ENCODE results near the gene ICE2. TPM values are rescaled to one million over a fixed set of nuclear protein-coding genes. Genes with fewer than 3 reads are reported as not detected.

The ICE2 gene
- total RNA-seq, 1 donor from 2014 or later: 95.3 TPM

DNA sequence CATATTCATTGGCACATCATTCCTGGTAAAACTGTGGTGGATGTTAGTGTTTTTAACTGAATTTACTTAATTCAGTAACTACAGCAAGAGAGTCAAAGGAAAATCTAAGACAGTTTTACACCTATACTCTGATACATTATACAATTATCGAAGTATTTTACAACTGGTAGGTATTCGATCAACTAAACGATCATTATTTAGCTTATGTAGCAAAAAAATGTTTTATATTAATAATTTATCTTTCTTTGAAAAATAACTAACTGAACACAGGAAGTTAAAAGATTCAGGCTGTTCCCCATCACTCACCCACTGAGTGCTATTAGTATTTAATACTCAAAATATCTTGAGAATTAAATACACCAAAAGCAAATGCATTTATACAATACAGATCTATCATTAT, 21.0 kb downstream of the ICE2 start:
- Histone ChIP-seq H3K4me3 (no peak overlapping the region), H3K27ac (no peak overlapping the region), H3K79me2 (ENCODE audit: low read depth) (no peaks in the 10 kb centered on the region), H2AFZ (replicated peaks) (no peak overlapping the region), H3K4me2 (no peak overlapping the region), H3K36me3 (peaks cover 8% of the 10 kb centered on the region), H3K4me1 (no peaks in the 10 kb centered on the region), H4K20me1 (ENCODE audit: low read depth) (no peaks in the 10 kb centered on the region), H3K9me3 (ENCODE audit: low read depth) (no peaks in the 10 kb centered on the region), H3F3A (ENCODE audit: low read depth) (peaks cover 13% of the 10 kb centered on the region), H3K27me3 (no peaks in the 10 kb centered on the region), H3K9ac (no peak overlapping the region)
- no peaks in the 10 kb centered on the region for H3K4me1 Mint-ChIP-seq
- TF ChIP-seq EZH2phosphoT487 (IDR thresholded peaks at IDR 0.05) (no peak), EZH2 (IDR thresholded peaks at IDR 0.05) (no peak)
- TF ChIP-seq, protein P1, sequence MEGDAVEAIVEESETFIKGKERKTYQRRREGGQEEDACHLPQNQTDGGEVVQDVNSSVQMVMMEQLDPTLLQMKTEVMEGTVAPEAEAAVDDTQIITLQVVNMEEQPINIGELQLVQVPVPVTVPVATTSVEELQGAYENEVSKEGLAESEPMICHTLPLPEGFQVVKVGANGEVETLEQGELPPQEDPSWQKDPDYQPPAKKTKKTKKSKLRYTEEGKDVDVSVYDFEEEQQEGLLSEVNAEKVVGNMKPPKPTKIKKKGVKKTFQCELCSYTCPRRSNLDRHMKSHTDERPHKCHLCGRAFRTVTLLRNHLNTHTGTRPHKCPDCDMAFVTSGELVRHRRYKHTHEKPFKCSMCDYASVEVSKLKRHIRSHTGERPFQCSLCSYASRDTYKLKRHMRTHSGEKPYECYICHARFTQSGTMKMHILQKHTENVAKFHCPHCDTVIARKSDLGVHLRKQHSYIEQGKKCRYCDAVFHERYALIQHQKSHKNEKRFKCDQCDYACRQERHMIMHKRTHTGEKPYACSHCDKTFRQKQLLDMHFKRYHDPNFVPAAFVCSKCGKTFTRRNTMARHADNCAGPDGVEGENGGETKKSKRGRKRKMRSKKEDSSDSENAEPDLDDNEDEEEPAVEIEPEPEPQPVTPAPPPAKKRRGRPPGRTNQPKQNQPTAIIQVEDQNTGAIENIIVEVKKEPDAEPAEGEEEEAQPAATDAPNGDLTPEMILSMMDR (IDR thresholded peaks at IDR 0.05): no peak
- peaks cover 4% of the 10 kb centered on the region for H3K36me3 Mint-ChIP-seq
- no peaks in the 10 kb centered on the region for H3K27me3 Mint-ChIP-seq (ENCODE audit: insufficient read depth, low read depth)
- H3K27ac Mint-ChIP-seq: no peak overlapping the region
- DNase-seq (ENCODE audit: low spot score): no peak
- no peaks in the 10 kb centered on the region for H3K9me3 Mint-ChIP-seq
- H3K4me3 Mint-ChIP-seq: no peak overlapping the region

DNA sequence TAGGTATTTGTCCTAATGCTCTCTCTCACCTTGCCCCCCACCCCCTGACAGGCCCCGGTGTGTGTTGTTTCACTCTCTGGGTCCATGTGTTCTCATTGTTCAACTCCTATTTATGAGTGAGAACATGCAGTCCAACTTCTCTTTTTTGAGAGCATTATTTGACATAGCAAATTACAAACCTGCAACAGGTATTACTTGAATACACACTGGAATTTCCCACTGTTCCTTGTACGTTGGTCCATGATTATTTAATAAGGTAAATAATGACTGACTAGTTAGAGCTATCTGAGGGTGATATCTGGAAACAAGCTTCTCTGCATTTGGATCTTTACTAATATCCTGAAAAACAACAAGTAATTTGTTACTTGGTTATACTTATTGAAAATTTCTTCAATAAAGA, 24.1 kb downstream of the ICE2 start:
- H3K36me3 ChIP-seq: peaks cover 15% of the 10 kb centered on the region
- no peak overlapping the region for H2AFZ ChIP-seq (replicated peaks)
- peaks cover 4% of the 10 kb centered on the region for H3K36me3 Mint-ChIP-seq
- no peak overlapping the region for H3K9ac ChIP-seq
- peaks cover 13% of the 10 kb centered on the region for H3F3A ChIP-seq (ENCODE audit: low read depth)
- no peaks in the 10 kb centered on the region for H3K4me1 Mint-ChIP-seq
- H3K79me2 ChIP-seq (ENCODE audit: low read depth): no peaks in the 10 kb centered on the region
- no peak for DNase-seq (ENCODE audit: low spot score)
- no peak overlapping the region for H3K4me3 ChIP-seq
- no peaks in the 10 kb centered on the region for H4K20me1 ChIP-seq (ENCODE audit: low read depth)
- H3K4me1 ChIP-seq: no peaks in the 10 kb centered on the region
- H3K27me3 ChIP-seq: no peaks in the 10 kb centered on the region
- no peaks in the 10 kb centered on the region for H3K9me3 ChIP-seq (ENCODE audit: low read depth)
- H3K4me3 Mint-ChIP-seq: no peak overlapping the region
- no peak overlapping the region for H3K27ac Mint-ChIP-seq
- no peak for TF ChIP-seq EZH2 (IDR thresholded peaks at IDR 0.05)
- TF ChIP-seq EZH2phosphoT487 (IDR thresholded peaks at IDR 0.05): no peak
- TF ChIP-seq, protein P1 (IDR thresholded peaks at IDR 0.05): no peak
- H3K4me2 ChIP-seq: no peak overlapping the region
- H3K9me3 Mint-ChIP-seq: no peaks in the 10 kb centered on the region
- no peaks in the 10 kb centered on the region for H3K27me3 Mint-ChIP-seq (ENCODE audit: insufficient read depth, low read depth)
- no peak overlapping the region for H3K27ac ChIP-seq

DNA sequence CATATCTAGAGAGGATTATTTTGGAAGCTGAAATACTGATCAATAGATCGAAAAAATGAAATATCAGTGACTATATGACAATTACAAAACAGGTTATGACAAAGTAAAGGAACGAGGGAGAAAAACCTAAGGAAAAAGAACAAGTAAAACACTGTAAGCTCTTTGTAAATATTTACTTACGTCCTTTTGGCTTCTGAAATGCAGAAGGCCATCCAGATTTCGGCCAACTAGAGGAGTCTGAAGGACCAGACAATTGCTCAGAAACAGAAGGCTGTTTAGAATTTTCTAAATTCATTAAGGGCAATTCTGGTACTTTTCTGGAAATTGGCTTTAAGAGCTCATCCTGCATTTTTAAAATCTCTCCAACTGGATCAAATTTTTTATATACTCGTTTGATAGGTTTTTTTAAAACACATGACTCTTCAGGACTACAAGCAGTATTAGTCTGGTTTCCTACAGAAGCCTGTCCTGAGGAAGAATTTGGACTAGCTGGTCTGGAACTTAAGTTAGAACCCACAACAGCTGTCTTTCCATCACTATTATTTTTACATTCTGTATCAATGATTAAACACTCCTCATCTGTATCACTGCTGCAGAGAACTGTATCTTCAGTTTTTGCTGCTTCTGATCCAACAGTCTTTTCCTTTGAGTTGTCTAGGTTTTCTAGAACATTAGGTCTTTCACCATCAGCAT, 30.1 kb downstream of the ICE2 start:
- H3K27ac ChIP-seq: no peak overlapping the region
- TF ChIP-seq EZH2phosphoT487 (IDR thresholded peaks at IDR 0.05) (no peak), EZH2 (IDR thresholded peaks at IDR 0.05) (no peak)
- TF ChIP-seq, protein P1 (IDR thresholded peaks at IDR 0.05): no peak
- H3K4me1 ChIP-seq: no peaks in the 10 kb centered on the region
- H4K20me1 ChIP-seq (ENCODE audit: low read depth): no peaks in the 10 kb centered on the region
- no peaks in the 10 kb centered on the region for H3K79me2 ChIP-seq (ENCODE audit: low read depth)
- no peak overlapping the region for H3K4me3 ChIP-seq
- Mint-ChIP-seq H3K27ac (no peak overlapping the region), H3K4me3 (no peak overlapping the region), H3K9me3 (no peaks in the 10 kb centered on the region), H3K36me3 (peaks cover 13% of the 10 kb centered on the region), H3K27me3 (ENCODE audit: insufficient read depth, low read depth) (no peaks in the 10 kb centered on the region), H3K4me1 (no peaks in the 10 kb centered on the region)
- H3K36me3 ChIP-seq: peaks cover 20% of the 10 kb centered on the region
- no peaks in the 10 kb centered on the region for H3K27me3 ChIP-seq
- H3K9me3 ChIP-seq (ENCODE audit: low read depth): no peaks in the 10 kb centered on the region
- H3K9ac ChIP-seq: no peak overlapping the region
- H3F3A ChIP-seq (ENCODE audit: low read depth): peaks cover 3% of the 10 kb centered on the region
- no peak overlapping the region for H3K4me2 ChIP-seq
- no peak for DNase-seq (ENCODE audit: low spot score)
- no peak overlapping the region for H2AFZ ChIP-seq (replicated peaks)
